Measurements from ENCODE around the gene SHANK2. TPM values are rescaled to one million over a fixed set of nuclear protein-coding genes. Genes with fewer than 3 reads are reported as not detected.

Gene SHANK2
- total and polyA plus RNA-seq, 2 donors (not counting 3 experiments of a cell fraction or from before 2014, with no cell fraction given) = not detected

DNA sequence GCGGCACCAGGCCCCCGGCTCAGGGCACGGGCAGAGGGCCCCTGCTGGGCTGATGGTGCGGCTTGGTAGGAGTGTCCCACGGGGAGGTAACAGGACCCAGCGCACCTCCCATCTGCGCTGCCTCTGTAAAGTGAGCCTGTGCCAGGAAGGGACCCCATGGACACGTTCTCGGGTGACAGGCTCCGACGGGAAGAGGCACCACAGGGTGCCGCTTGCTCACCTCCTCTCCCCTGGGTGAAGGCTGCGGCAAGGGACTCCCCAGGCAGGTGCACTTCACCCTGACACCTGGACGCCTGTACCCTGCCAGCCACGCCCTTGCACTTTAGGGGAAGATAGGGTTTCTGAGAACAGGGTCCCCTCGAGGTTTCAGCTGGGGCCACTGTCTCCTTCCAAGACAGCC lies 48.1 kb downstream of the SHANK2 start:
- H3K9ac ChIP-seq (replicated peaks; ENCODE audit: extremely low read depth, insufficient read depth, low read length) = no peak overlapping the region
- no peaks in the 10 kb centered on the region for H3K79me2 ChIP-seq (ENCODE audit: control insufficient read depth, insufficient read depth, low read length)
- no peak overlapping the region for H3K4me3 ChIP-seq (replicated peaks in 1 of 3; ENCODE audit: insufficient read depth in 1 of 3, low read depth in 1 of 3, low read length in 3 of 3)
- ChIA-PET CTCF (no interaction called here), POLR2A (no interaction called here)
- H3K4me2 ChIP-seq (ENCODE audit: insufficient read depth, low read length) = no peak overlapping the region
- no peak overlapping the region for H3K27ac ChIP-seq (ENCODE audit: insufficient read depth, low read depth, low read length)
- H3K9me3 ChIP-seq (replicated peaks; ENCODE audit: control insufficient read depth, insufficient read depth, low read length) = no peaks in the 10 kb centered on the region
- no peaks in the 10 kb centered on the region for H3K9me1 ChIP-seq (replicated peaks; ENCODE audit: control insufficient read depth, extremely low read depth, insufficient read depth, low read length)
- BruUV-seq (replicated peaks) = no TSS peak
- dilution Hi-C loops (cut with MboI; ENCODE audit: extremely low pct_ligation_motif_present, low sequenced_read_pairs) (no loop called here), intact Hi-C loops (cut with micrococcal nuclease) (no loop called here)
- H3K4me1 ChIP-seq (ENCODE audit: control insufficient read depth, extremely low read depth, insufficient read depth, low read length) = no peaks in the 10 kb centered on the region
- DNase-seq (ENCODE audit: low read depth, low spot score) = no peak
- H2AFZ ChIP-seq (ENCODE audit: low read depth, low read length) = no peak overlapping the region
- no peaks in the 10 kb centered on the region for H3K27me3 ChIP-seq (ENCODE audit: control insufficient read depth in 2 of 2, insufficient read depth in 2 of 2, low read length in 2 of 2)
- H4K20me1 ChIP-seq (replicated peaks; ENCODE audit: control insufficient read depth, extremely low read depth, insufficient read depth, low read length) = no peaks in the 10 kb centered on the region
- TF ChIP-seq, protein P1, sequence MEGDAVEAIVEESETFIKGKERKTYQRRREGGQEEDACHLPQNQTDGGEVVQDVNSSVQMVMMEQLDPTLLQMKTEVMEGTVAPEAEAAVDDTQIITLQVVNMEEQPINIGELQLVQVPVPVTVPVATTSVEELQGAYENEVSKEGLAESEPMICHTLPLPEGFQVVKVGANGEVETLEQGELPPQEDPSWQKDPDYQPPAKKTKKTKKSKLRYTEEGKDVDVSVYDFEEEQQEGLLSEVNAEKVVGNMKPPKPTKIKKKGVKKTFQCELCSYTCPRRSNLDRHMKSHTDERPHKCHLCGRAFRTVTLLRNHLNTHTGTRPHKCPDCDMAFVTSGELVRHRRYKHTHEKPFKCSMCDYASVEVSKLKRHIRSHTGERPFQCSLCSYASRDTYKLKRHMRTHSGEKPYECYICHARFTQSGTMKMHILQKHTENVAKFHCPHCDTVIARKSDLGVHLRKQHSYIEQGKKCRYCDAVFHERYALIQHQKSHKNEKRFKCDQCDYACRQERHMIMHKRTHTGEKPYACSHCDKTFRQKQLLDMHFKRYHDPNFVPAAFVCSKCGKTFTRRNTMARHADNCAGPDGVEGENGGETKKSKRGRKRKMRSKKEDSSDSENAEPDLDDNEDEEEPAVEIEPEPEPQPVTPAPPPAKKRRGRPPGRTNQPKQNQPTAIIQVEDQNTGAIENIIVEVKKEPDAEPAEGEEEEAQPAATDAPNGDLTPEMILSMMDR (IDR thresholded peaks at IDR 0.05; ENCODE audit: extremely low read depth in 1 of 2, insufficient read depth in 1 of 2, low read depth in 1 of 2, low read length in 2 of 2) = no peak
- TF ChIP-seq MYC (IDR thresholded peaks at IDR 0.05; ENCODE audit: low read depth, low read length) (no peak), POLR2AphosphoS5 (IDR thresholded peaks at IDR 0.05; ENCODE audit: insufficient read depth, low read depth, low read length) (no peak), POLR2A (IDR thresholded peaks at IDR 0.05; ENCODE audit: low read depth, low read length) (no peak), GATA2 (IDR thresholded peaks at IDR 0.05; ENCODE audit: insufficient read depth, insufficient read length, low read depth, low read length) (no peak), FOS (IDR thresholded peaks at IDR 0.05; ENCODE audit: borderline replicate concordance, insufficient read depth, low read length) (no peak), JUN (IDR thresholded peaks at IDR 0.05; ENCODE audit: borderline replicate concordance, insufficient read depth, insufficient read length, low read depth) (no peak), EZH2 (IDR thresholded peaks at IDR 0.05; ENCODE audit: borderline replicate concordance, low read depth, low read length, severe bottlenecking) (no peak)
- TF ChIP-seq, protein P2, sequence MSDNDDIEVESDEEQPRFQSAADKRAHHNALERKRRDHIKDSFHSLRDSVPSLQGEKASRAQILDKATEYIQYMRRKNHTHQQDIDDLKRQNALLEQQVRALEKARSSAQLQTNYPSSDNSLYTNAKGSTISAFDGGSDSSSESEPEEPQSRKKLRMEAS (IDR thresholded peaks at IDR 0.05; ENCODE audit: insufficient read depth, insufficient read length) = no peak
- no peak for FAIRE-seq
- H3K36me3 ChIP-seq (ENCODE audit: control insufficient read depth in 2 of 2, extremely low read depth in 1 of 2, insufficient read depth in 2 of 2, low read length in 2 of 2) = no peaks in the 10 kb centered on the region

Measured in endothelial cell of umbilical vein (primary cell).